H9 (cell line): Measurements from ENCODE around the gene C6orf120. TPM values are rescaled to one million over a fixed set of nuclear protein-coding genes. Genes with fewer than 3 reads are reported as not detected.

Source experiments
- DNase-seq: peaks from one replicate; pipeline ENCODE4 v3.0.0-alpha.2; 2017
- H2AFZ ChIP-seq: one replicate; pipeline ENCODE4 v1.6.1; 2013; ENCODE audit warnings: mild to moderate bottlenecking, low read length, control low read depth, moderate library complexity
- H2AK5ac ChIP-seq: 2 replicates; pipeline ENCODE4 v1.6.1; 2013; ENCODE audit warnings: low read length, control low read depth, mixed read lengths; ENCODE audit not compliant: insufficient read length
- H2BK120ac ChIP-seq: one replicate; pipeline ENCODE4 v1.6.1; 2013; ENCODE audit warnings: low read depth, mild to moderate bottlenecking, low read length, control low read depth, inconsistent platforms; ENCODE audit not compliant: poor library complexity, severe bottlenecking
- H2BK12ac ChIP-seq: 2 replicates; pipeline ENCODE4 v1.6.1; 2013; ENCODE audit warnings: low read length, control low read depth, mixed read lengths, low read depth; ENCODE audit not compliant: insufficient read length
- H2BK15ac ChIP-seq: 2 replicates; pipeline ENCODE4 v1.6.1; 2013; ENCODE audit warnings: low read depth, low read length, control low read depth
- H2BK20ac ChIP-seq: one replicate; pipeline ENCODE4 v1.6.1; 2013; ENCODE audit warnings: low read depth, mild to moderate bottlenecking, low read length, control low read depth, inconsistent platforms; ENCODE audit not compliant: poor library complexity, severe bottlenecking
- H2BK5ac ChIP-seq: 2 replicates; pipeline ENCODE4 v1.6.1; 2013; ENCODE audit warnings: low read length, control low read depth, mixed read lengths; ENCODE audit not compliant: insufficient read length
- H3K14ac ChIP-seq: 2 replicates; pipeline ENCODE4 v1.6.1; 2013; ENCODE audit warnings: low read length, control low read depth; ENCODE audit not compliant: insufficient read depth
- H3K18ac ChIP-seq: 2 replicates; pipeline ENCODE4 v1.6.1; 2013; ENCODE audit warnings: low read depth, mild to moderate bottlenecking, mixed read lengths, low read length, control low read depth; ENCODE audit not compliant: insufficient read length
- H3K23ac ChIP-seq: 2 replicates; pipeline ENCODE4 v1.6.1; 2013; ENCODE audit warnings: low read length, control low read depth, mixed read lengths, low read depth; ENCODE audit not compliant: insufficient read length
- H3K23me2 ChIP-seq: 2 replicates; pipeline ENCODE4 v1.6.1; 2013; ENCODE audit warnings: low read depth, mild to moderate bottlenecking, mixed read lengths, low read length, control low read depth; ENCODE audit not compliant: insufficient read length, poor library complexity, severe bottlenecking
- H3K27ac ChIP-seq: 2 replicates; pipeline ENCODE4 v1.5.1; 2013; ENCODE audit warnings: low read length, control low read depth, mixed read lengths, low read depth; ENCODE audit not compliant: insufficient read length
- H3K27me3 ChIP-seq: 2 replicates; pipeline ENCODE4 v1.6.1; 2013; ENCODE audit warnings: low read length, control low read depth, inconsistent platforms; ENCODE audit not compliant: insufficient read depth
- H3K4ac ChIP-seq: 2 replicates; pipeline ENCODE4 v1.6.1; 2013; ENCODE audit warnings: low read depth, mild to moderate bottlenecking, control low read depth, inconsistent platforms, low read length, moderate library complexity
- H3K4me1 ChIP-seq: 2 replicates; pipeline ENCODE4 v1.6.1; 2013; ENCODE audit warnings: low read length, control low read depth, inconsistent platforms; ENCODE audit not compliant: insufficient read depth
- H3K4me2 ChIP-seq: 2 replicates; pipeline ENCODE4 v1.6.1; 2013; ENCODE audit warnings: low read length, control low read depth, mixed read lengths; ENCODE audit not compliant: insufficient read length, insufficient read depth
- H3K56ac ChIP-seq: 2 replicates; pipeline ENCODE4 v1.6.1; 2013; ENCODE audit warnings: low read depth, mild to moderate bottlenecking, mixed read lengths, low read length, control low read depth; ENCODE audit not compliant: insufficient read length
- H3K79me1 ChIP-seq: 2 replicates; pipeline ENCODE4 v1.6.1; 2013; ENCODE audit warnings: low read depth, mild to moderate bottlenecking, moderate library complexity, low read length, control low read depth, inconsistent platforms; ENCODE audit not compliant: insufficient read depth, poor library complexity, severe bottlenecking
- H3K79me2 ChIP-seq: 2 replicates; pipeline ENCODE4 v1.6.1; 2013; ENCODE audit warnings: low read length, control low read depth, inconsistent platforms; ENCODE audit not compliant: insufficient read depth
- H3K9ac ChIP-seq: 2 replicates; pipeline ENCODE4 v1.6.1; 2013; ENCODE audit warnings: low read length, control low read depth, mixed read lengths; ENCODE audit not compliant: insufficient read length; ENCODE audit errors: extremely low read depth
- H3K9me3 ChIP-seq: one replicate; pipeline ENCODE4 v1.6.1; 2013; ENCODE audit warnings: low read depth, low read length, inconsistent platforms; ENCODE audit not compliant: control insufficient read depth
- H3T11ph ChIP-seq: one replicate; pipeline ENCODE4 v1.6.1; 2013; ENCODE audit warnings: mild to moderate bottlenecking, low read length, control low read depth, inconsistent platforms
- H4K20me1 ChIP-seq: one replicate; pipeline ENCODE4 v1.6.1; 2013; ENCODE audit not compliant: control insufficient read depth, insufficient read length, insufficient read depth
- H4K5ac ChIP-seq: 2 replicates; pipeline ENCODE4 v1.6.1; 2013; ENCODE audit warnings: low read depth, mild to moderate bottlenecking, mixed read lengths, low read length, control low read depth; ENCODE audit not compliant: insufficient read length
- H4K8ac ChIP-seq: replicated peaks from 2 replicates; pipeline ENCODE4 v1.6.1; 2013; ENCODE audit warnings: low read length, control low read depth, mixed read lengths, low read depth; ENCODE audit not compliant: insufficient read length
- H4K91ac ChIP-seq: 2 replicates; pipeline ENCODE4 v1.6.1; 2013; ENCODE audit warnings: low read depth, mild to moderate bottlenecking, moderate library complexity, mixed read lengths, low read length, control low read depth; ENCODE audit not compliant: insufficient read length
- H3K27ac Mint-ChIP-seq, 3 experiments: 2 replicates in 2 of 3; 3 replicates in 1 of 3; pipeline ENCODE4 v1.8.0; 2020 to 2021; ENCODE audit warnings: mixed read lengths in 3 of 3, mild to moderate bottlenecking in 1 of 3, moderate library complexity in 1 of 3
- H3K27me3 Mint-ChIP-seq: 2 replicates; pipeline ENCODE4 v1.8.0; 2021; ENCODE audit warnings: low read depth, mild to moderate bottlenecking, moderate library complexity, mixed read lengths
- H3K36me3 Mint-ChIP-seq, 3 experiments: 2 replicates in 2 of 3; 3 replicates in 1 of 3; pipeline ENCODE4 v1.8.0; 2020 to 2021; ENCODE audit warnings: low read depth in 3 of 3, mixed read lengths in 3 of 3; ENCODE audit not compliant: insufficient read depth in 1 of 3
- H3K4me1 Mint-ChIP-seq, 2 experiments: 2 replicates each; pipeline ENCODE4 v1.8.0; 2020; ENCODE audit warnings: mixed read lengths in 2 of 2
- H3K4me3 Mint-ChIP-seq, 2 experiments: 2 replicates in 1 of 2; 3 replicates in 1 of 2; pipeline ENCODE4 v1.8.0; 2020 to 2021; ENCODE audit warnings: mild to moderate bottlenecking in 2 of 2, mixed read lengths in 2 of 2, moderate library complexity in 1 of 2
- H3K9me3 Mint-ChIP-seq, 2 experiments: 2 replicates in 1 of 2; 3 replicates in 1 of 2; pipeline ENCODE4 v1.8.0; 2020; ENCODE audit warnings: mild to moderate bottlenecking in 2 of 2, mixed read lengths in 2 of 2, moderate library complexity in 1 of 2
- CTCF ChIP-seq: fragments of 200-600 bp; sonication (generic); conservative IDR thresholded peaks from 3 replicates; pipeline ENCODE4 v1.8.0; 2021; ENCODE audit warnings: antibody characterized with exemption, mild to moderate bottlenecking
- WGBS: extraction: QIAGEN DNeasy Blood & Tissue Kit; methylation state at CpG from one replicate; pipeline ENCODE4 v1.1.7; 2013; ENCODE audit warnings: missing lambda C conversion rate, low lambda C conversion rate, mixed read lengths; ENCODE audit not compliant: insufficient read length; ENCODE audit errors: extremely low coverage; 5-methylcytosine and 5-hydroxymethylcytosine counted together
- total RNA-seq: library from RNA; stranded (reverse); gene quantifications from 2 replicates; pipeline ENCODE4 v1.2.1, GENCODE V29; 2021

The C6orf120 gene
- total RNA-seq, 1 experiment from 2014 or later, result 23.2 TPM

- Histone ChIP-seq H2BK120ac (no peak overlapping the region), H2BK12ac (no peak overlapping the region), H3K4me2 (peak overlapping the region; percentile 65), H3K79me2 (no peaks in the 10 kb centered on the region), H2BK20ac (no peak overlapping the region), H4K20me1 (no peaks in the 10 kb centered on the region), H3K4ac (no peak overlapping the region), H2BK5ac (no peak overlapping the region), H3K27me3 (no peaks in the 10 kb centered on the region), H4K91ac (no peak overlapping the region), H3K18ac (peak overlapping the region; percentile 78), H3K23me2 (peaks cover 10% of the 10 kb centered on the region), H4K5ac (peak overlapping the region; percentile 30), H2BK15ac (no peak overlapping the region), H4K8ac (no peak overlapping the region), H3K4me1 (no peaks in the 10 kb centered on the region), H3K79me1 (no peaks in the 10 kb centered on the region), H3K9me3 (no peaks in the 10 kb centered on the region), H3K27ac (peak overlapping the region; percentile 54), H2AFZ (no peak overlapping the region), H3T11ph (no peak overlapping the region), H3K56ac (peak overlapping the region; percentile 14), H2AK5ac (no peak overlapping the region), H3K23ac (no peak overlapping the region), H3K14ac (peak overlapping the region; percentile 96), H3K9ac (peak overlapping the region; percentile 84)
- DNase-seq, result peak; percentile 32
- Mint-ChIP-seq H3K4me1 (peaks cover 20 to 25% of the 10 kb centered on the region in 2 experiments), H3K4me3 (peak overlapping the region; percentile 90 to 100), H3K27ac (peak overlapping the region; percentile 87 to 97 (median 97)), H3K36me3 (peaks cover 2 to 9% (median 6%) of the 10 kb centered on the region in 3 experiments; a peak in 5 of 7 replicates), H3K9me3 (no peaks in the 10 kb centered on the region), H3K27me3 (no peaks in the 10 kb centered on the region)
- no CpG with 5 or more reads among the region's 19 CpGs for WGBS
- TF ChIP-seq CTCF, result no peak
Measured at GRCh38 chr6:169752074-169752623, 50.2 kb downstream of the C6orf120 start.

Other genes starting within 250 kb of the C6orf120 start
- gene WDR27, start 97 bp upstream of the C6orf120 start, total RNA-seq, result 38.4 and 48.7 TPM in 2 replicates
- 59.0 and 59.8 TPM in 2 replicates for gene PHF10, start 22.4 kb downstream of the C6orf120 start, total RNA-seq
- 1.3 and 1.8 TPM in 2 replicates for gene DYNLT2, start 49.4 kb downstream of the C6orf120 start, total RNA-seq
- 11.7 and 13.6 TPM in 2 replicates for gene ERMARD, start 49.5 kb downstream of the C6orf120 start, total RNA-seq